ENCODE results near the gene GREB1.

The GREB1 gene

GRCh38 chr2:11512431-11512830, 21.4 kb upstream of the GREB1 start:
- DNase-seq (ENCODE audit: low spot score), result no peak

GRCh38 chr2:11513319-11513718, 20.5 kb upstream of the GREB1 start:
- DNase-seq (ENCODE audit: low spot score), result no peak

- no peak for DNase-seq (ENCODE audit: low spot score)
Observed at GRCh38 chr2:11514081-11514730, 19.6 kb upstream of the GREB1 start.

GRCh38 chr2:11514904-11515303, 18.9 kb upstream of the GREB1 start:
- DNase-seq (ENCODE audit: low spot score), result no peak

- DNase-seq (ENCODE audit: low spot score), result no peak
Observed at GRCh38 chr2:11515490-11515981, 18.3 kb upstream of the GREB1 start.

- no peak for DNase-seq (ENCODE audit: low spot score)
Observed at GRCh38 chr2:11516984-11517648, 16.7 kb upstream of the GREB1 start.

- no peak for DNase-seq (ENCODE audit: low spot score)
Observed at GRCh38 chr2:11517906-11518305, 15.9 kb upstream of the GREB1 start.

- no peak for DNase-seq (ENCODE audit: low spot score)
Observed at GRCh38 chr2:11520092-11520693, 13.7 kb upstream of the GREB1 start.

- no peak for DNase-seq (ENCODE audit: low spot score)
Observed at GRCh38 chr2:11521775-11522174, 12.1 kb upstream of the GREB1 start.

GRCh38 chr2:11524470-11524869, 9.4 kb upstream of the GREB1 start:
- no peak for DNase-seq (ENCODE audit: low spot score)

GRCh38 chr2:11525762-11526161, 8.1 kb upstream of the GREB1 start:
- DNase-seq (ENCODE audit: low spot score), result no peak

GRCh38 chr2:11527001-11527400, 6.8 kb upstream of the GREB1 start:
- no peak for DNase-seq (ENCODE audit: low spot score)

- no peak for DNase-seq (ENCODE audit: low spot score)
Observed at GRCh38 chr2:11528228-11528627, 5.6 kb upstream of the GREB1 start.

GRCh38 chr2:11530864-11531465, 2.9 kb upstream of the GREB1 start:
- DNase-seq (ENCODE audit: low spot score), result no peak

- peak; percentile 36 for DNase-seq (ENCODE audit: low spot score)
Observed at GRCh38 chr2:11532416-11533055, 1.3 kb upstream of the GREB1 start.

GRCh38 chr2:11534071-11534745, 363 bp downstream of the GREB1 start:
- DNase-seq (ENCODE audit: low spot score), result no peak

- no peak for DNase-seq (ENCODE audit: low spot score)
Observed at GRCh38 chr2:11534746-11535484, 1.1 kb downstream of the GREB1 start.

- DNase-seq (ENCODE audit: low spot score), result no peak
Observed at GRCh38 chr2:11535899-11536344, 2.1 kb downstream of the GREB1 start.

GRCh38 chr2:11537951-11538350, 4.1 kb downstream of the GREB1 start:
- DNase-seq (ENCODE audit: low spot score), result no peak

GRCh38 chr2:11539317-11540147, 5.7 kb downstream of the GREB1 start:
- no peak for DNase-seq (ENCODE audit: low spot score)

All from left forelimb (tissue), 1 donor.